Peyer's patch (tissue), 4 donors: ENCODE results near the gene IFIT1B.

Experiments used
- CTCF ChIP-seq, 6 experiments: fragments of 450-650 bp in 4 of 6; fragments of 200-600 bp in 2 of 6; sonication (generic) in 1 of 6; IDR thresholded peaks; one replicate each; pipeline ENCODE4 v1.5.1; 2017 to 2019; ENCODE audit warnings: antibody characterized with exemption in 6 of 6, mild to moderate bottlenecking in 3 of 6, moderate library complexity in 1 of 6
- POLR2A ChIP-seq, 2 donors: fragments of 450-650 bp; IDR thresholded peaks; one replicate each; pipeline ENCODE4 v1.5.1; 2017; ENCODE audit warnings: antibody characterized with exemption in 2 of 2, mild to moderate bottlenecking in 2 of 2, moderate library complexity in 2 of 2

GRCh38 chr10:89382757-89383156 is 4.9 kb downstream of the IFIT1B start:
- TF ChIP-seq CTCF (IDR thresholded peaks at IDR 0.05) (no peak), POLR2A (IDR thresholded peaks at IDR 0.05) (no peak)
